ENCODE results near the gene NFIA. TPM values are rescaled to one million over a fixed set of nuclear protein-coding genes. Genes with fewer than 3 reads are reported as not detected.

NFIA gene
- total RNA-seq, 1 experiment from 2014 or later: 38.6 TPM

DNA sequence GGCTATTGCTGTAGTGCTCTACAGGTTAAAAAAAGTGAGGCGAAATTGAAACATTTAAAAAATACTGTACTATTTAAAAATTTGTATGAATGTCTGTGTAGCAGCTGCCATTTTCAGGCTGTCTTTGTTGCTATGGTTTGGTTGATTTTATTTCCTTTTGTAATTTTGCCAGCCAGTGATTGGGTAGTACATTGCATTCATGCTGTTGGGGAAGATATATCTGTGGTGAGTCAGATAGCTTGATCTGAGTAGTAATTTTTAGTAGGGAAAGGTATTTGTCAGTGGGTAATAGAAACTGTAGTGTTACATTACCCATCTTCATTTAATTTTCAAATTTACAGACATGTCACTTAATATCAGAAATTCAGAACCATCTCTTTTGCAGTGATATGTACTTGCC is 15.0 kb downstream of the NFIA start:
- CTCF ChIA-PET: interaction anchor here (0.7 kb wide), 1 partner anchor 19 kb away, joined by 3 read pairs; no protein-coding TSS in a partner anchor
- TF ChIP-seq, protein P1, sequence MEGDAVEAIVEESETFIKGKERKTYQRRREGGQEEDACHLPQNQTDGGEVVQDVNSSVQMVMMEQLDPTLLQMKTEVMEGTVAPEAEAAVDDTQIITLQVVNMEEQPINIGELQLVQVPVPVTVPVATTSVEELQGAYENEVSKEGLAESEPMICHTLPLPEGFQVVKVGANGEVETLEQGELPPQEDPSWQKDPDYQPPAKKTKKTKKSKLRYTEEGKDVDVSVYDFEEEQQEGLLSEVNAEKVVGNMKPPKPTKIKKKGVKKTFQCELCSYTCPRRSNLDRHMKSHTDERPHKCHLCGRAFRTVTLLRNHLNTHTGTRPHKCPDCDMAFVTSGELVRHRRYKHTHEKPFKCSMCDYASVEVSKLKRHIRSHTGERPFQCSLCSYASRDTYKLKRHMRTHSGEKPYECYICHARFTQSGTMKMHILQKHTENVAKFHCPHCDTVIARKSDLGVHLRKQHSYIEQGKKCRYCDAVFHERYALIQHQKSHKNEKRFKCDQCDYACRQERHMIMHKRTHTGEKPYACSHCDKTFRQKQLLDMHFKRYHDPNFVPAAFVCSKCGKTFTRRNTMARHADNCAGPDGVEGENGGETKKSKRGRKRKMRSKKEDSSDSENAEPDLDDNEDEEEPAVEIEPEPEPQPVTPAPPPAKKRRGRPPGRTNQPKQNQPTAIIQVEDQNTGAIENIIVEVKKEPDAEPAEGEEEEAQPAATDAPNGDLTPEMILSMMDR (IDR thresholded peaks at IDR 0.05; ENCODE audit: unreplicated experiment): no peak
- intact Hi-C loops (cut with micrococcal nuclease; ENCODE audit: unreplicated experiment): no loop called here
- H3K4me3 Mint-ChIP-seq (ENCODE audit: low read depth, unreplicated experiment): no peak overlapping the region
- H3K36me3 Mint-ChIP-seq (ENCODE audit: insufficient read depth, unreplicated experiment): peaks cover 6% of the 10 kb centered on the region
- no TSS peak for BruUV-seq (replicated peaks)
- H3K27me3 Mint-ChIP-seq (ENCODE audit: unreplicated experiment): no peaks in the 10 kb centered on the region
- DNase-seq: no peak
- no peaks in the 10 kb centered on the region for H3K9me3 Mint-ChIP-seq (ENCODE audit: low read depth, unreplicated experiment)
- H3K27ac Mint-ChIP-seq (ENCODE audit: unreplicated experiment): no peak overlapping the region
- H3K4me1 Mint-ChIP-seq (ENCODE audit: low read depth, unreplicated experiment): peaks cover 12% of the 10 kb centered on the region

DNA sequence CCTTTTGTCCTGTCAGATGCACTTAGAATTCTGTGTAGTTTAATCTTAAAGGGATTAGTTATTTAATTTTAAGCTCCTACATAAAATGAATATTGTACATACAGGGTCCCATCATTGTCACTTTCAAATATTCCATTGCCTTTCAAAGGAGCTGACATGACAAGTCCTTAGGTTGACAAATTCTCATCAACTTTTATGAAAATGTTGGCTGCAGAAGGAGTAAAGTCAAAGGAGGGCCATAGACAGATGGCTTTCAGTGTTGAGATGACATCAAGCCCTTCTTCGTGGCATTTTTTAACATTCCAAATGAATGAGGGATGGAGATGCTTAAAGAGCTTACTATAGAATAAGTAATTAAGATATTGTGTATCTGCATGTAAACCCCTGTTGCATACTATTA is 15.4 kb downstream of the NFIA start:
- Mint-ChIP-seq H3K27ac (ENCODE audit: unreplicated experiment) (no peak overlapping the region), H3K27me3 (ENCODE audit: unreplicated experiment) (no peaks in the 10 kb centered on the region), H3K4me1 (ENCODE audit: low read depth, unreplicated experiment) (peaks cover 8% of the 10 kb centered on the region), H3K9me3 (ENCODE audit: low read depth, unreplicated experiment) (no peaks in the 10 kb centered on the region), H3K36me3 (ENCODE audit: insufficient read depth, unreplicated experiment) (peaks cover 6% of the 10 kb centered on the region), H3K4me3 (ENCODE audit: low read depth, unreplicated experiment) (no peak overlapping the region)
- BruUV-seq (replicated peaks): no TSS peak
- TF ChIP-seq, protein P1 (IDR thresholded peaks at IDR 0.05; ENCODE audit: unreplicated experiment): no peak
- CTCF ChIA-PET: interaction anchor here (0.7 kb wide), 1 partner anchor 19 kb away, joined by 3 read pairs; no protein-coding TSS in a partner anchor
- no peak for DNase-seq
- intact Hi-C loops (cut with micrococcal nuclease; ENCODE audit: unreplicated experiment): no loop called here

DNA sequence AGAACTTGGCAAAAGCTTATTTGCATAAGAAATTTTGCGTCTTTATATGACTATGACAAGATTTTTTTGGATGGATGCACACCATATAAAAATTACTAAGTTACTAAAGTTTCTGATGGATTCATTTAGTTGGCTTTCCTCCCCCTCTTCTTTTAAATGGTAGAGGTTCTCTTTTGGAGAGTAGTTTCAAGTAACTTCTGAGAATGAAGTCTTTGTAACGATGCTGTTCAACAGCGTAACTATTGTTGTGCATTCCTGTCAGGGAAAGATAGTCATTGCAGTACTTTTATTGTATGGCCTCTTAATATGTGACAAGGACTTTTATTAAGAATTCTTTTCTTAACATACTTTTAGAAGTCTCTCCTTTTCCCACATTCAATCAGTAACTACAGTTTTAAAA is 16.0 kb downstream of the NFIA start:
- no TSS peak for BruUV-seq (replicated peaks)
- no peak overlapping the region for H3K4me3 Mint-ChIP-seq (ENCODE audit: low read depth, unreplicated experiment)
- no peaks in the 10 kb centered on the region for H3K9me3 Mint-ChIP-seq (ENCODE audit: low read depth, unreplicated experiment)
- H3K27me3 Mint-ChIP-seq (ENCODE audit: unreplicated experiment): no peaks in the 10 kb centered on the region
- H3K4me1 Mint-ChIP-seq (ENCODE audit: low read depth, unreplicated experiment): peaks cover 8% of the 10 kb centered on the region
- TF ChIP-seq, protein P1 (IDR thresholded peaks at IDR 0.05; ENCODE audit: unreplicated experiment): no peak
- CTCF ChIA-PET: no interaction called here
- no peak overlapping the region for H3K27ac Mint-ChIP-seq (ENCODE audit: unreplicated experiment)
- DNase-seq: no peak
- peaks cover 6% of the 10 kb centered on the region for H3K36me3 Mint-ChIP-seq (ENCODE audit: insufficient read depth, unreplicated experiment)
- intact Hi-C loops (cut with micrococcal nuclease; ENCODE audit: unreplicated experiment): no loop called here

DNA sequence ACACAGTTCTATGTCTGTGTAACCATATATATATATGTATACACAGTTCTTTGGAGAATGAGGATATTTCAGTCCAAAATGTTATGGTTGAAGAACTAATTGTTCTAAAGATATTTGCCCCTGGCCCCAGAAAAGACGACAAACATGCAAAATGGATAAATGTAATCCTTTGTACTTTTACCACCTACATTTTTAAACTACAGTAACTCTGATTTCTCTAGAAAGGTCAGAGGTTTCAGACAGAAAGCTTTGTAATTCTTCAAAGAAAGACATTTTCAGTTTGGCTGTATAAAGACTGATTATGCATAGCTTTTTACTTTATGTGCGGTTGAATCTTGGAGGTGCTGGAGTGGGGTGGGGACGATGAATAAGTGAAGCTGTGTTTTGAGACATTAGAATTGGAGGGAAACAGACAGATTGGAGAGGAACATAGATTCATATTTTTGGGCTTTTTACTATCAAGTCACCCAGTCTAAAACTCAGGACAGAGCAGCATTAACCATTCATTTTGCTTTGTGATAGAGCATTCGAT is 16.6 kb downstream of the NFIA start:
- CTCF ChIA-PET: no interaction called here
- peaks cover 4% of the 10 kb centered on the region for H3K4me1 Mint-ChIP-seq (ENCODE audit: low read depth, unreplicated experiment)
- BruUV-seq (replicated peaks): no TSS peak

More for the DNA sequence above, 16.6 kb downstream of the NFIA start:
- Mint-ChIP-seq H3K27me3 (ENCODE audit: unreplicated experiment) (no peaks in the 10 kb centered on the region), H3K27ac (ENCODE audit: unreplicated experiment) (no peak overlapping the region), H3K36me3 (ENCODE audit: insufficient read depth, unreplicated experiment) (peaks cover 6% of the 10 kb centered on the region), H3K4me3 (ENCODE audit: low read depth, unreplicated experiment) (no peak overlapping the region), H3K9me3 (ENCODE audit: low read depth, unreplicated experiment) (no peaks in the 10 kb centered on the region)
- DNase-seq: no peak
- intact Hi-C loops (cut with micrococcal nuclease; ENCODE audit: unreplicated experiment): no loop called here
- TF ChIP-seq, protein P1 (IDR thresholded peaks at IDR 0.05; ENCODE audit: unreplicated experiment): no peak

Measured in Calu3 (cell line).